Caco-2 (cell line): ENCODE results near the gene RXYLT1. TPM values are rescaled to one million over a fixed set of nuclear protein-coding genes. Genes with fewer than 3 reads are reported as not detected.

Source experiments
- BruUV-seq: library from RNA; stranded (reverse); fragments of 400-500 nt; replicated peaks from 2 replicates; lab custom pipeline; 2021; lab: Mats Ljungman, UMichigan
- CTCF ChIA-PET: fragments of 300-600 bp; sonication (Branson Sonifier 250); formaldehyde crosslinking; loops from one replicate; lab custom pipeline; 2022; ENCODE audit warnings: antibody characterized with exemption; lab: Charles Lee
- POLR2A ChIA-PET: fragments of 300-600 bp; sonication (Branson Sonifier 250); formaldehyde crosslinking; loops from one replicate; lab custom pipeline; 2022; ENCODE audit warnings: antibody characterized with exemption; lab: Charles Lee
- DNase-seq, 2 experiments: peaks; one replicate each; pipeline versions ENCODE4 v3.0.0 to v3.0.0-alpha.2; 2020 to 2022
- H3K27me3 ChIP-seq: replicated peaks from 2 replicates; pipeline ENCODE4 v1.6.0; 2011; ENCODE audit warnings: low read length; ENCODE audit not compliant: control insufficient read depth, insufficient read depth
- H3K36me3 ChIP-seq: 2 replicates; pipeline ENCODE4 v1.5.1; 2011; ENCODE audit warnings: low read length; ENCODE audit not compliant: control insufficient read depth, insufficient read depth
- H3K4me1 ChIP-seq: fragments of 250-450 bp; sonication (Bioruptor Pico); 2 replicates; pipeline ENCODE4 v1.5.1; 2020; ENCODE audit warnings: mild to moderate bottlenecking
- H3K4me3 ChIP-seq: 2 replicates; pipeline ENCODE4 v1.5.1; 2011; ENCODE audit warnings: low read depth, mild to moderate bottlenecking, control low read depth, low read length
- H3K9me3 ChIP-seq: fragments of 250-450 bp; sonication (Bioruptor Pico); 2 replicates; pipeline ENCODE4 v1.5.1; 2020; ENCODE audit warnings: mild to moderate bottlenecking, moderate library complexity
- H3K27ac Mint-ChIP-seq: one replicate; pipeline ENCODE4 v1.8.0; 2022; ENCODE audit warnings: mixed read lengths; ENCODE audit not compliant: unreplicated experiment
- H3K27me3 Mint-ChIP-seq: one replicate; pipeline ENCODE4 v1.8.0; 2022; ENCODE audit warnings: mixed read lengths; ENCODE audit not compliant: insufficient read depth, unreplicated experiment
- H3K36me3 Mint-ChIP-seq: one replicate; pipeline ENCODE4 v1.8.0; 2022; ENCODE audit warnings: mild to moderate bottlenecking, mixed read lengths; ENCODE audit not compliant: insufficient read depth, unreplicated experiment
- H3K4me1 Mint-ChIP-seq: one replicate; pipeline ENCODE4 v1.8.0; 2022; ENCODE audit warnings: low read depth, mixed read lengths; ENCODE audit not compliant: unreplicated experiment
- H3K4me3 Mint-ChIP-seq: one replicate; pipeline ENCODE4 v1.8.0; 2022; ENCODE audit warnings: mild to moderate bottlenecking, moderate library complexity, mixed read lengths; ENCODE audit not compliant: unreplicated experiment
- H3K9me3 Mint-ChIP-seq: one replicate; pipeline ENCODE4 v1.8.0; 2022; ENCODE audit warnings: mixed read lengths; ENCODE audit not compliant: unreplicated experiment
- intact Hi-C: fragments of 100-400 bp; cut with micrococcal nuclease; formaldehyde crosslinking; loops from one replicate; pipeline ENCODE4 v1.10.0; 2022; ENCODE audit not compliant: unreplicated experiment
- total RNA-seq: library from RNA; stranded (reverse); gene quantifications from 2 replicates; pipeline ENCODE4 v1.2.3, GENCODE V29; 2022
- TF ChIP-seq, protein P1 (sequence below), 2 experiments: fragments of 200-600 bp in 1 of 2; IDR thresholded peaks; 1 replicate in 1 of 2; 2 replicates in 1 of 2; pipeline versions ENCODE4 v1.5.1 to v1.8.0; 2011 to 2022; ENCODE audit warnings: antibody characterized with exemption in 1 of 2, control low read depth in 1 of 2, inconsistent platforms in 1 of 2, low read depth in 1 of 2, low read length in 1 of 2, mild to moderate bottlenecking in 1 of 2, moderate library complexity in 1 of 2; ENCODE audit not compliant: insufficient read depth in 1 of 2, severe bottlenecking in 1 of 2, unreplicated experiment in 1 of 2

RXYLT1 gene
- total RNA-seq, 1 experiment from 2014 or later, result 9.1 TPM

DNA sequence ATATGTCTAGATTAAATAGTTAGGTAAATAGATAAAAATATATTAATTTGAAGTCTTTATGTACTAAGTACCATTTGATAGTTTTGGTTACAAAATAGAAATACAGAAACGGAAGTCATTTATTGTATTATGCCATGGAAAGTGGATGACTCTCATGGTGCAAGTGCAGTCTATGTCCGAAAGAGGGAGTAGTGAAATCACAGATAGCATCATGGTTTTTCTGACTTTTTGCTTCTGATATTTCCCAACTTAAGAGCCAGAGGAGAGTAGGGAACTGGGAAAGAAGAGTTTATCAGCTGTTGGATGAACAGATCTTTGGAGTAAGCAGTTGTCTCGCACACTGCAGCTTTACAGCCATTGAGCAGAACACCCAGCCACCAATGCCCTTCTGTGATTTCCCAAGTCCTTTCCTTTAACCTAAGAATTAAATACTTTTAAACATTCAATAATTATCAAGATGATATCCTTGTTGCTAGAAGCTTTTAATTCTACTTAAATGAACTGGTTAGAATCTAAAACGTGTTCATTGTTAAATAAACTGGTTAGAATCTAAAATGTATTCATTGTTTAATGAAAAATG is 46.4 kb downstream of the RXYLT1 start:
- Mint-ChIP-seq H3K36me3 (peaks cover 9% of the 10 kb centered on the region), H3K27ac (no peak overlapping the region), H3K27me3 (no peaks in the 10 kb centered on the region), H3K4me3 (no peak overlapping the region), H3K9me3 (peaks cover 11% of the 10 kb centered on the region), H3K4me1 (peaks cover 9% of the 10 kb centered on the region)
- Histone ChIP-seq H3K9me3 (0 out of 2 replicates have a peak, but pooled peaks cover 8% of the 10 kb centered on the region), H3K27me3 (no peaks in the 10 kb centered on the region), H3K36me3 (no peaks in the 10 kb centered on the region), H3K4me1 (peaks cover 10% of the 10 kb centered on the region), H3K4me3 (no peak overlapping the region)
- ChIA-PET CTCF (interaction anchor here (0.5 kb wide), 1 partner anchor 14 kb away, joined by 3 read pairs; no protein-coding TSS in a partner anchor), POLR2A (no interaction called here)
- intact Hi-C loops, result loop anchor here (1.0 to 2.0 kb wide), 2 partner anchors 430 to 567 kb away; no protein-coding TSS in a partner anchor
- no TSS peak for BruUV-seq
- TF ChIP-seq, protein P1, sequence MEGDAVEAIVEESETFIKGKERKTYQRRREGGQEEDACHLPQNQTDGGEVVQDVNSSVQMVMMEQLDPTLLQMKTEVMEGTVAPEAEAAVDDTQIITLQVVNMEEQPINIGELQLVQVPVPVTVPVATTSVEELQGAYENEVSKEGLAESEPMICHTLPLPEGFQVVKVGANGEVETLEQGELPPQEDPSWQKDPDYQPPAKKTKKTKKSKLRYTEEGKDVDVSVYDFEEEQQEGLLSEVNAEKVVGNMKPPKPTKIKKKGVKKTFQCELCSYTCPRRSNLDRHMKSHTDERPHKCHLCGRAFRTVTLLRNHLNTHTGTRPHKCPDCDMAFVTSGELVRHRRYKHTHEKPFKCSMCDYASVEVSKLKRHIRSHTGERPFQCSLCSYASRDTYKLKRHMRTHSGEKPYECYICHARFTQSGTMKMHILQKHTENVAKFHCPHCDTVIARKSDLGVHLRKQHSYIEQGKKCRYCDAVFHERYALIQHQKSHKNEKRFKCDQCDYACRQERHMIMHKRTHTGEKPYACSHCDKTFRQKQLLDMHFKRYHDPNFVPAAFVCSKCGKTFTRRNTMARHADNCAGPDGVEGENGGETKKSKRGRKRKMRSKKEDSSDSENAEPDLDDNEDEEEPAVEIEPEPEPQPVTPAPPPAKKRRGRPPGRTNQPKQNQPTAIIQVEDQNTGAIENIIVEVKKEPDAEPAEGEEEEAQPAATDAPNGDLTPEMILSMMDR (IDR thresholded peaks at IDR 0.05; ENCODE audit: insufficient read depth in 1 of 2, low read depth in 1 of 2, low read length in 1 of 2, severe bottlenecking in 1 of 2, unreplicated experiment in 1 of 2), result peak; percentile 68 to 79
- peak in 1 of 2 experiments; percentile 35 for DNase-seq

DNA sequence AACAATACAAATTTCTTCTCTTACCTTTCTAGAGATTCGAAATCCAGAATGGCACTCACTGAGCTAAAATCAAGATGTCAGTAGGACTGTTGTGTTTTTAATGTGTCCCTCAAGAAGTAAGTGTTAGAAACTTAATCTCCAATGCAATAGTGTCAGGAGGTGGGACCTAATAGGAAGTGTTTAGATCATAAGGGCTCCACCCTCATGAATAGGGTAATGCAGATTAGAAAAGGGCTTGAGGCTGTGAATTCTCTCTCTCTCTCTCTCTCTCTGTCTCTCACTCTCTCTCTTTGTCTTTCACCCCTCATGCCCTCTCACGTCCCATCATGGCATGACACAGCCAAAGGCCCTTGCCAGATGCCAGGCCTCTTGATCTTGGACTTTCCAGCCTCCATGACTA is 49.2 kb downstream of the RXYLT1 start:
- no peaks in the 10 kb centered on the region for H3K4me1 ChIP-seq
- Mint-ChIP-seq H3K4me3 (no peak overlapping the region), H3K9me3 (peaks cover 11% of the 10 kb centered on the region), H3K27me3 (no peaks in the 10 kb centered on the region), H3K27ac (no peak overlapping the region), H3K4me1 (no peaks in the 10 kb centered on the region), H3K36me3 (no peaks in the 10 kb centered on the region)
- no TSS peak for BruUV-seq
- ChIA-PET CTCF (no interaction called here), POLR2A (no interaction called here)
- H3K27me3 ChIP-seq, result no peaks in the 10 kb centered on the region
- intact Hi-C loops, result no loop called here
- no peak for DNase-seq
- no peaks in the 10 kb centered on the region for H3K36me3 ChIP-seq
- H3K9me3 ChIP-seq, result 0 out of 2 replicates have a peak, but pooled peaks cover 6% of the 10 kb centered on the region
- no peak overlapping the region for H3K4me3 ChIP-seq
- TF ChIP-seq, protein P1 (IDR thresholded peaks at IDR 0.05; ENCODE audit: insufficient read depth in 1 of 2, low read depth in 1 of 2, low read length in 1 of 2, severe bottlenecking in 1 of 2, unreplicated experiment in 1 of 2), result no peak

DNA sequence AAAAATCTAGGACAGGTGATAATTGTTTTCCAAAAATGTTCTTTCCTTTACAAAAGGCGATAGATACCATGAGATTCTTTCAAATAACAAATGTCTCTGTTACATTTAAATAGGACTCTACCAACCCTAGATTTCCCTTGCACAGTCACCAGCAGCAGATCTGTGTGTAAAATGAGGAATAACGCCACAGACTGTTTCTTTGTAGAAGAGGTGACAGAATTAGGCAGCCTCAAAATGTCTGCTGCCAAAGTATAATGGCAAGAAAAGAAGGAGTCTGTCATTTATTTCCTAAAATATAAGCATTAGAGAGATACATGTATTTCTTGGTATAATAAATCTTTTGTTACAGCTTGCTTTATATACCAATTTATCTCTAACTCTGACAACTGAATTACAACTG is 56.3 kb downstream of the RXYLT1 start:
- no TSS peak for BruUV-seq
- H3K36me3 ChIP-seq, result no peaks in the 10 kb centered on the region
- Mint-ChIP-seq H3K36me3 (peaks cover 5% of the 10 kb centered on the region), H3K27ac (no peak overlapping the region), H3K27me3 (no peaks in the 10 kb centered on the region), H3K4me3 (no peak overlapping the region), H3K4me1 (peaks cover 6% of the 10 kb centered on the region), H3K9me3 (no peaks in the 10 kb centered on the region)
- no peak overlapping the region for H3K4me3 ChIP-seq
- intact Hi-C loops, result no loop called here
- no peaks in the 10 kb centered on the region for H3K9me3 ChIP-seq
- H3K4me1 ChIP-seq, result no peaks in the 10 kb centered on the region
- no peaks in the 10 kb centered on the region for H3K27me3 ChIP-seq
- no peak for DNase-seq
- CTCF ChIA-PET, result no interaction called here
- POLR2A ChIA-PET, result no interaction called here
- TF ChIP-seq, protein P1 (IDR thresholded peaks at IDR 0.05; ENCODE audit: insufficient read depth in 1 of 2, low read depth in 1 of 2, low read length in 1 of 2, severe bottlenecking in 1 of 2, unreplicated experiment in 1 of 2), result no peak
